Amygdala (tissue), 56 donors: ENCODE measurements around the gene HNRNPA2B1.
"Not testable (repeated sequence)": the region's sequence is repeated elsewhere in the genome, so short reads cannot be mapped to it uniquely, and the experiment has no call there.

Source experiments
- DNase-seq, 56 donors: peaks; one replicate each; lab custom pipeline; 2025; lab: John Stamatoyannopoulos, UW

HNRNPA2B1 gene

GRCh38 chr7:26149391-26149977 is 51.1 kb downstream of the HNRNPA2B1 start:
- DNase-seq: no peak

DNA sequence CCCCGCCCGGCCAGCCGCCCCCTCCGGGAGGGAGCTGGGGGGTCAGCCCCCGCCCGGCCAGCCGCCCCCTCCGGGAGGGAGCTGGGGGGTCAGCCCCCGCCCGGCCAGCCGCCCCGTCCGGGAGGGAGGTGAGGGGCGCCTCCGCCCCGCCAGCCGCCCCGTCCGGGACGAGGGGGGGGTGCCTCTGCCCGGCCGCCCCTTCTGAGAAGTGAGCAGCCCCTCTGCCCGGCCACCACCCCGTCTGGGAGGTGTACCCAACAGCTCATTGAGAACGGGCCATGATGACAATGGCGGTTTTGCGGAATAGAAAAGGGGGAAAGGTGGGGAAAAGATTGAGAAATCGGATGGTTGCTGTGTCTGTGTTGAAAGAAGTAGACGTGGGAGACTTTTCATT is 52.2 kb downstream of the HNRNPA2B1 start:
- DNase-seq: not testable (repeated sequence)

- DNase-seq: not testable (repeated sequence)
These were observed 52.8 kb downstream of the HNRNPA2B1 start for GRCh38 chr7:26147646-26148306.

DNA sequence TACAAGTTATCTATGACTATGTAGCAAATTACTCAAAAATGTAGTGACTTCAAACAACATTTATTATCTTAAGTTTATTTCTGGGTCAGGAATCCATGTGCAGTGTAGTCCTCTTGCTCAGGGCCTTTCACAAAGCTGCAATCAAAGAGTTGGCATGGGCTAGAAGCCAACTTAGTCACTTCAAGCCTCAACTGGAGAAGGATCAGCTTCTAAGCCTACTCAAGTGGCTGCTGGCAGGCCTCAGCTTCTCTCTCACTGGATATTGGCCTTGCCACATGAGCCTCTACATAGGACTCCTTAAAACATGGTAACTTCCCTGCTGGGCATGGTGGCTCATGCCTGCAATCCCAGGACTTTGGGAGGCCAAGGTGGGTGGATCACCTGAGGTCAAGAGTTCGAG is 53.5 kb downstream of the HNRNPA2B1 start:
- no peak for DNase-seq

GRCh38 chr7:26145238-26145637 is 55.3 kb downstream of the HNRNPA2B1 start:
- no peak for DNase-seq

GRCh38 chr7:26144184-26145080 is 56.1 kb downstream of the HNRNPA2B1 start:
- no peak for DNase-seq

DNA sequence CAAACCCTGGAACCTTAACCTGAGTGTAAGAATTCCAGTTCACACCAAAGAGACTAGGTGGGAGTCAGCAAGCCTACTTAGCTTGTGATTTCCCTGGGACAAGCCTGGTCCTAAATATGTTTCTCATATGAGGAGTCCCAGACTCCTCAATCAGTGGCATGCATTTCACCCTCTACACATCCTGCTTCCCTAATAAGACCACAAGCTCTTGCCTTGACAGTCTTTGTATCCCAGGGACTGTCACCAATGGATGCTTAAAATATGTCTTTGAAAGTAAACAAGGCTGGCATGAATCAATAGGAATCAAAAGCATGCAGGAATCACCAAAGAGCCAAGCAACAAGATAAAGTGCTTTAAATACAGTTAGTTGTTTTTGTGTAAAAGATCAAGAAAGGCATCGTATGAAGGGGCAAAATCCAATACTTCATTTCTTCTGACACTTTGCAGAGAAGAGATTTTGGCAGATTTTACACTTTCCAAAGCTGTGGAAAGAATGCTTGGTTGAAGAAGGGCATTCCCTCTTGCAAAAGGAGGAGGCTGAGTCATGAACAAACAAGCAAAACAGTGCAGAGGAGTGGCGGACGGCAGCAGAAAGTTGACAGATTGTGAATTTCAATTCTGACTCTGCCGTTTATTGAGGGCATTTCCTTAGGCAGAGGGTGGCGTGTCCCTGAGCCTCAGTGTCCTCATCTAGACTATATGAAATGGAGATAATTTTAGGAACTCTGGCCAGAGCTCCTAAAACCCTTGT is 57.1 kb downstream of the HNRNPA2B1 start:
- no peak for DNase-seq

GRCh38 chr7:26141077-26141476 is 59.5 kb downstream of the HNRNPA2B1 start:
- no peak for DNase-seq

GRCh38 chr7:26140380-26140779 is 60.2 kb downstream of the HNRNPA2B1 start:
- no peak for DNase-seq
